CD4-positive, alpha-beta T cell treated with Interleukin-12 subunit alpha and Interleukin-12 subunit beta, for 1 hour (primary cell): ENCODE data around the gene TRIM67.
A peak's percentile ranks its signal among the peaks of the same experiment; 100 is the strongest.

Source experiments
- DNase-seq: peaks from one replicate; pipeline ENCODE4 v3.0.0-alpha.2; 2020

Gene TRIM67

DNA sequence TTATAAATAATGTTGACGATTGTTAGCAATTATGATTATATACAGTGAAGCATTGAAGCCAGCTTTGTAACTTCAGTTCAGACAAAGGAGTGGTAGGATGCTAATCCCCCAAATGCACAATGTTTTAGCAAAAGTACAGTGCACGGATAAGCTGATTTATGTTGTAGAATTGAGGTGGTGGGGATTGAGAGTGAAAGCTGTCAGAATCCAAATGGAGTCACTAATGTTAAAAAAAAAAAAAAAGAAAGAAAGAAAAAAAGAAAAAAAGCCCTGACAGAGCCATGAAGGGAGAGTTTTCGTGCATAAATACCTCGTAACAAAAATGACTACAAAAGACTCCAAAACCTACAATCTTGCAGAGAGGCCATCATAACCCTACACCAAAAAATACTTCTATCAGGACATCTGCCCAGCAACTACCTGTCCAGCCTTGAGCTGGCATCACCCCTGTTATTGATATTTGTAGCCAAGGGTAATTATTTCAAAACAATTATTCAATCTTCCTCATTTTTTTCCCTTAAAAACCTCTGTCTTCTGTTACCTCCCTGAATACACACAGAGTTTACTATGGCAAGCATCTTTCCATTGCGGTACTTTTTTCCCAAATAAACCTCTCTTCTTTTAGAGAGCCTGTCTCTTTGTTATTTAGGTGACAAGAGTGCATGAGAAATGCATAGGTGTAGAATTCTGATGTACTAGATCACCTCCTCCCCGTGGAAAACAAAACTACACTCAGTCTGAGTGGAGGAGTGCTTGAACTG lies 2.5 kb upstream of the TRIM67 start:
- DNase-seq: no peak

DNA sequence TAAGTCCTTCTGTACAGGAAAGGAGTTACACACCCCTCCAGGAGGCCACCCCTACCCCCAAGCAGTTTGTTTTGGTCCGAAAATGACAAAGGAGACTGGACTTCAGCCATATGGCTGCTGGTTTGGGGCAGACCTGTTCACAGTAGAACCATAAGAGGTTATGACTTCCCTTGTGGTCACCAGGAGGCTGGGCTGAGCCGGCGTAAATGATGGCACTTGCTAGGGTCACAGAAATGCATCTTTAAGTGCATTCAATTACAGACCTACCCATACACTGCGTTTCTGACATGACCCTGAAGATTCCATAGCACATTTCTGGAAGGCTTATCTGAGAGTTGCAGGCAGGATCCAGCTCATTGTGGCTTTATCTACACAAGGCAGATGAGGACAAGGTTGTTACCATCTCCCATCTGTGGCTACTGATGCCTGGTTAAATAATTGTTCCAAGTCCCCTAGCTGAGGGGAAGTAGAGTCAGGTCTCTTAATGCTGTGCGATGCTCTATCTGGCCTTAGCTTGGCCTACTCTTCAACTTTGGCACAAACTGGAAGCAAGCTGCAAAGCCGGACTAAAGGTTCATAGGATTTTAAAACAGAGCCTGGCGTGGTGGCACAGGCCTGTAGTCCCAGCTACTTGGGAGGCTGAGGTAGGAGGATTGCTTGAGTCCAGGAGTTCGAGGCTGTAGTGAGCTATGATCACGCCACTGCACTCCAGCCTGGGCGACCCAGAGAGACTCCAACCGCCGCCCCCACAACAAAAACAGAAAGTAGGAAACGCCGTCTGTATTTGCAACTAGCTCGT lies 1.7 kb upstream of the TRIM67 start:
- DNase-seq: no peak

GRCh38 chr1:231160895-231161666 lies 777 bp upstream of the TRIM67 start:
- no peak for DNase-seq

GRCh38 chr1:231162297-231162969 lies 575 bp downstream of the TRIM67 start:
- peak; percentile 6 for DNase-seq

DNA sequence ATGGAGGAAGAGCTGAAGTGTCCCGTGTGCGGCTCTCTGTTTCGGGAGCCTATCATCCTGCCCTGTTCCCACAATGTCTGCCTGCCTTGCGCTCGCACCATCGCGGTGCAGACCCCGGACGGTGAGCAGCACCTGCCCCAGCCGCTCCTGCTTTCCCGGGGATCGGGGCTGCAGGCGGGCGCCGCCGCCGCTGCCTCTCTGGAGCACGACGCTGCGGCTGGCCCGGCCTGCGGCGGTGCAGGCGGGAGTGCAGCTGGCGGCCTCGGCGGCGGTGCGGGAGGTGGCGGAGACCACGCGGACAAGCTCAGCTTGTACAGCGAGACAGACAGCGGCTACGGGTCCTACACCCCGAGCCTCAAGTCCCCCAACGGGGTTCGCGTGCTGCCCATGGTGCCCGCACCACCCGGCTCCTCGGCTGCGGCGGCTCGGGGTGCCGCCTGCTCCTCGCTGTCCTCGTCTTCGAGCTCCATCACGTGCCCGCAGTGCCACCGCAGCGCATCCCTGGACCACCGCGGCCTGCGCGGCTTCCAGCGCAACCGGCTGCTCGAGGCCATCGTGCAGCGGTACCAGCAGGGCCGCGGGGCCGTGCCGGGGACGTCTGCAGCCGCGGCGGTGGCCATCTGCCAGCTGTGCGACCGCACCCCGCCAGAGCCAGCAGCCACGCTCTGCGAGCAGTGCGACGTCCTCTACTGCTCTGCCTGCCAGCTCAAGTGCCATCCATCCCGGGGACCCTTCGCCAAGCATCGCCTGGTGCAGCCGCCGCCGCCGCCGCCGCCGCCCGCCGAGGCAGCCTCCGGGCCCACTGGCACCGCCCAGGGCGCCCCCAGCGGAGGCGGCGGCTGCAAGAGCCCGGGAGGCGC lies 1.3 kb downstream of the TRIM67 start:
- no peak for DNase-seq

DNA sequence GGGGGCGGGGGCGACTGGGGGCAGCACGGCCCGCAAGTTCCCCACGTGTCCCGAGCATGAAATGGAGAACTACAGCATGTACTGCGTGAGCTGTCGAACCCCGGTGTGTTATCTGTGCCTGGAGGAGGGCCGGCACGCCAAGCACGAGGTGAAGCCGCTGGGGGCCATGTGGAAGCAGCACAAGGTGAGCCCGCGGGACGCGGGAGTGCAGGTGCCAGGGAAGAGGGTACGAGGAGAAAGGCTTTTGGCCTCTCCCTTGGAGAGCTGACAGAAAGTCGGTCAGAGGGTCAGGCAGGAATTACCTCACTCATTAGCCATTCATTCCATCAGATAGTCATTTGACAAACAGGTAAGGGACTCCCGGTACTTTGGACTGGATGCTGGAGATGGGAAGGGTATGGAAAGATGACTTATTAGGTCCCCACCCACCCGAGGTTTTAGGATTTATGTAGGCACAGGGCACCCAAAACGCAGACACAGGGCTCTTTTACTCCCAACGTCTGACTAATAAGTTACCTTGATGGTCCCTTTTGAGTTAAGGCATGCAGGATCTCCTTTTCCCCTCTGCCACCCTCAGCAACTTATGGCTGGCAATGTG lies 2.1 kb downstream of the TRIM67 start:
- no peak for DNase-seq

DNA sequence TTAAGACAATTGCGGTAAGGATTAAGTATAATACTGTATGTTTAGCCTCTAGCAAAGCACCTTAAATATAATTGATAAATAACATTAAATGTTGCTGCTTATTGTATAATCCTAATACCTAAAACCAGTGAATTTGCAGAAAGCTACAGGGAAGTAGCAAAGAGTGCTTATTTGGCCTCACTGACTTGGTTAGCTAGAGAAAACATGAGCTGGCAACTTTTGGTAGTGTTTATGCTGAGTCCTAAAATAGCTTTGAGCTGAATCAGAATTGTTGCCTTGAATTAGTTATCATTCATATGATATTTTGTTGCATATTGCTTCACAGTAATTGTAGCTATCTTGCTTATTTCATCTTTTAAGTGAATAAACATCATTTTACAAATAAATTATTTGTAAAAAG lies 3.5 kb downstream of the TRIM67 start:
- no peak for DNase-seq

- DNase-seq: no peak
Measured at GRCh38 chr1:231166398-231166797, 4.5 kb downstream of the TRIM67 start.

- DNase-seq: no peak
Measured at GRCh38 chr1:231170875-231171274, 9.0 kb downstream of the TRIM67 start.

DNA sequence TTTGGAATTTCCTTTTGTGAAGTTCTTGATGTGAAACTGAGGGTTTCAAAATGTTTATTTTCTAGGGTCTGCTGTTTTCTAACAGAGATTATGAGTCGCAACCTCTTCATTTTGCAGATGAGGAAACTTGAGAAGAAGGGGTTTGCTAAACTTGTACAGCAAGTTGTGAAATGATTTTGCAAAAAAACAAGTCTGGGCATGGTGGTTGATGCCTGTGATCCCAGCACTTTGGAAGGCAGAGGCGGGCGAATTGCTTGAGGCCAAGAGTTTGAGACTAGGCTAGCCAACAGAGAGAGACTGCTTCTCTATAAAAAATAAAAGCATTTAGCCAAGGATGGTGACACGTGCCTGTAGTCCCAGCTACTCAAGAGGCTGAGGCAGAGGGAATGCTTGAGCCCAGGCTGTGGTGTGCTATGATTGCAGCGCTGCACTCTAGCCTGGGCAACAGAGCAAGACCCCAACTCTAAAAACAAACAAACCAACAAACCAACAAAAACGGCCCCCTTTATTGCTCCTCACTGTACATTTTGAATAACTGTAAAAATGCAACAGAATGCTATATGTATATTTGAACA lies 9.9 kb downstream of the TRIM67 start:
- no peak for DNase-seq

DNA sequence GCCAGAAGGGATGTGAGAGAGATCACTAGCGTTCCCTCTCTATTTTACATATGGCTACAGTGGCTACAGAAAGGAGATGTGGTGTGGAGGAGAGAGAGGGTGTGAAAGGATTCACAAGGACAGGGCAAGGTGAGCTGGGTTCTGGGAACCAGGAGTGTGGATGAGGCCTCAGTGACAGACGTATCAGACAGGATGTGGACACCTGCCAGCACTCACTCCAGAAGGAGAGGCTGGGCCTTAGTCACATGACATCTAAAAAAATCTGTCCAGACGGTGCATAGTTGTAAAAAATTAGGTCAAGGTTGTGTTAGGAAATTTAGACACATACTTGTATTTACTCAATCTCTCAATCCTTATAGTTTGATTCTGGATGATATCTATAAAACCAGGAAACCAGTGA lies 10.6 kb downstream of the TRIM67 start:
- DNase-seq: no peak

- no peak for DNase-seq
Measured at GRCh38 chr1:231176421-231176820, 14.6 kb downstream of the TRIM67 start.

DNA sequence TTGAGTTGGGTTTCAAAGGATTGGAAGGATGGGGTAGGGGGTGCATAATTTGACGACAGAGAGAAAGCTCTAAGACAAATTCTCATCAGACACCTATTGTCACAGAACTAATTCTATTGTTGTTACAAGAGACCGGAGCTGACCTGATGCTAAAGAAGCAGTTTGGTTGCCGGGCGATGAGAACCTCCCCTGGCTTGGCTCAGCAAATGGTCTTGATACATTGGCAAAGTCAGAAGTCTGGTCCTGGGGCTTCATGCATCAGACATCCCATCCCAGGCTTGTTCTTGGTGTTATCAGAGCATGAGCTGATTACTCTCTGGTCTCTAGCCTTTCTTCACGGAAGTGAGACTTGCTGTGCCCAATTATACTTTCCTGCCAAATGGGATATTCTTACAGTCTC lies 15.4 kb downstream of the TRIM67 start:
- no peak for DNase-seq

- no peak for DNase-seq
Measured at GRCh38 chr1:231177936-231178335, 16.1 kb downstream of the TRIM67 start.

DNA sequence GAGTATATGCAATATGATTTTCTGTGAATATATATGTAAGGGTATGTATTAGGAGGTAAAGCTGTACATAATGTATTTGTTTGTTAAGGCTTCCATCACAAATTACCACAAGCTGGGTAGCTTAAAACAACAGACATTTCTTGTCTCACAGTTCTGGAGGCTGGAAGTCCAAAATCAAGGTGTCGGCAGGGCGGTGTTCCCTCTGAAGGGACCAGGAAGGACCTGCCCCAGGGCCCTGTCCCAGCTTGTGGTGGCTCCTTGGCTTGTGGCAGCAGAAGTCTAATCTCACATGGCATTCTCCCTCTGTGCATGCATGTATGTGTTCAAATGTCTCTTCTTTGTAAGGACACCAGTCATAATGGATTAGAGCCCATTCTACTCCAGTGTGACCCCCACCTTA lies 17.1 kb downstream of the TRIM67 start:
- DNase-seq: no peak

- no peak for DNase-seq
Measured at GRCh38 chr1:231180034-231180433, 18.2 kb downstream of the TRIM67 start.

- no peak for DNase-seq
Measured at GRCh38 chr1:231181271-231181670, 19.4 kb downstream of the TRIM67 start.

DNA sequence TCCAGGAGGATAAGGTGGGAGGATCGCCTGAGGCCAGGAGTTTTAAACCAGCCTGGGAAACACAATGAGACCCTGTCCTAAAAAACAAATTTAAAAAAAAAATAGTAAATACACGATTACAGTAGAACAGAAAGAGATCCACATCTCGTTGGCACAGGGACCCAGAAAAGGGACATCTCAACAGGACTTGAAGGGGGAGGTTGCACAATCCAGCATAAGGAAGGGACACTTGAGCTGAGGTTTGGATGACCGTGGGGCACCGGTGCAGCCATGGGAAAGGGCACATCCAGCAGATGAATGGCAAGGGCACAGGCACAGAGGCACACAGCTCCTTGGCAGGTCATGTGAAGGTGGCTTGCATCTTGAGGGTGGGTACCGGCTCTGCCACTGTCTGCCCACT lies 20.5 kb downstream of the TRIM67 start:
- DNase-seq: no peak

DNA sequence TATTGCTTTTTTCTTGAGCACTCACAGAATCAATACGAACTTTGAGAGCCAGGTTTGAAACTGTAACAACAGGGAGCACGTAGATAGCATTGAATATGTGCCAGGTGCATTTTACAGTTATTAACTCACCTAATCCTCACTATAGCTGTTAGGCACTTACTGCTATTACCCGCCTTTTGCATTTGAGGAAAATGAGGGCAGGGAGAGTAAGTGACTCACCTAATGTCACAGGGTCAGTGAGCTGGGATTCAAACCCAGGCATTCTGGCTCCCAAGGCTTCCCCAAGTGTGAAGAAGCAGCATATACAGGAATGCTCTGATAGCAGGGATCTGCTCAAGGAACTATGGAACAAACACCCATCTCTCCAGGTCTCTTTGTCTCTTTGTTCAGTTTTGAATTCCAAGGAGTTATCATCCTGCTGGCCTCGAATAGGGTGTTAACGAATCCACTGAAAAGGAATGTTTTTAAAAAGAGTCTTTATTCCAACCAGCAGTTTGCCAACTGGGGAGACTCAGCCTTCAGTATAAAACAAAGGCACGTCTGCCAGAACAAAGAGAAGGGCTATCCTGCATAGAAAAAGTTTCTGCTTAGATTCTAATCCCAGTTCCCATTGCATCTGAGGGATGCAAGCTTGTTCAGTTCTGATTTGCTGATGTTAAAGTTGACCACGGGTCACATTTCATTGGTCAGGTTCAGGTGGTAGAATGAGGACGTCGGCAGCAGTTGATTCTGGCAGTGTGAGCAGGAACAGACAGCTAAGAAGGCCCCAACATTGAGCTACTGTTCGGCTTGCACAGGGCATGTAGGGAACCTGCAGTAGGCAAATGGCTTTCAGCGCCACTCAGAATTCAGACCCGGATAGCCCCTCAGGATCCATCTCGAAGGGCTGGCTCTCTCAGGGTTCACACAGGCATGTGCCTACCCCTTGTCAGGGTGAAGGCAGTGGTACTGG lies 22.1 kb downstream of the TRIM67 start:
- DNase-seq: no peak

GRCh38 chr1:231184891-231185290 lies 23.0 kb downstream of the TRIM67 start:
- DNase-seq: no peak
